Naive thymus-derived CD4-positive, alpha-beta T cell (primary cell): ENCODE results near the gene ZKSCAN1. TPM values are rescaled to one million over a fixed set of nuclear protein-coding genes. Genes with fewer than 3 reads are reported as not detected.

Source experiments
- ATAC-seq: fragments of 150-1000 bp; cut with Tn5 transposase; 2 replicates; pipeline ENCODE4 v1.10.0; 2021; ENCODE audit warnings: mild to moderate bottlenecking, moderate library complexity
- CTCF ChIA-PET: fragments of 350-600 bp; sonication (Branson Sonifier 250); formaldehyde crosslinking; loops from one replicate; lab custom pipeline; 2021; ENCODE audit warnings: antibody characterized with exemption; lab: Charles Lee
- POLR2A ChIA-PET: fragments of 350-600 bp; sonication (Branson Sonifier 250); formaldehyde crosslinking; loops from one replicate; lab custom pipeline; 2021; ENCODE audit warnings: antibody characterized with exemption, inconsistent platforms; lab: Charles Lee
- DNase-seq, 9 donors: peaks; one replicate each; pipeline versions ENCODE4 v3.0.0 to v3.0.0-alpha.2; 2020 to 2022; ENCODE audit warnings: mixed read lengths in 1 of 9
- H3K27ac ChIP-seq: one replicate; pipeline ENCODE4 v1.7.0; 2013; ENCODE audit warnings: mild to moderate bottlenecking, low read depth, low read length, moderate library complexity
- H3K27me3 ChIP-seq, 2 donors: one replicate each; pipeline ENCODE4 v1.7.0; 2013; ENCODE audit warnings: low read length in 2 of 2, mild to moderate bottlenecking in 2 of 2, moderate library complexity in 2 of 2; ENCODE audit not compliant: control insufficient read depth in 2 of 2, insufficient read depth in 2 of 2
- H3K36me3 ChIP-seq, 3 experiments: 1 replicate in 2 of 3; 2 replicates in 1 of 3; pipeline ENCODE4 v1.7.0; 2013; ENCODE audit warnings: low read length in 3 of 3, mild to moderate bottlenecking in 3 of 3, moderate library complexity in 1 of 3; ENCODE audit not compliant: insufficient read depth in 3 of 3, control insufficient read depth in 2 of 3
- H3K4me1 ChIP-seq, 2 donors: one replicate each; pipeline ENCODE4 v1.7.0; 2013; ENCODE audit warnings: low read length in 2 of 2, mild to moderate bottlenecking in 2 of 2, moderate library complexity in 1 of 2; ENCODE audit not compliant: control insufficient read depth in 2 of 2, insufficient read depth in 2 of 2
- H3K4me3 ChIP-seq: 2 replicates; pipeline ENCODE4 v1.7.0; 2013; ENCODE audit warnings: mild to moderate bottlenecking, low read length
- H3K9me3 ChIP-seq, 3 experiments: 1 replicate in 2 of 3; 2 replicates in 1 of 3; pipeline ENCODE4 v1.7.0; 2013; ENCODE audit warnings: low read length in 3 of 3; ENCODE audit not compliant: control insufficient read depth in 2 of 3
- H3K27ac Mint-ChIP-seq, 9 donors: one replicate each; pipeline ENCODE4 v1.8.0; 2020 to 2022; ENCODE audit warnings: mixed read lengths in 9 of 9, mild to moderate bottlenecking in 8 of 9, moderate library complexity in 5 of 9, inconsistent platforms in 2 of 9
- H3K27me3 Mint-ChIP-seq, 5 donors: one replicate each; pipeline ENCODE4 v1.8.0; 2021 to 2022; ENCODE audit warnings: mixed read lengths in 5 of 5, mild to moderate bottlenecking in 1 of 5
- H3K36me3 Mint-ChIP-seq, 5 donors: one replicate each; pipeline ENCODE4 v1.8.0; 2020 to 2022; ENCODE audit warnings: mixed read lengths in 5 of 5, mild to moderate bottlenecking in 3 of 5, inconsistent platforms in 1 of 5
- H3K4me1 Mint-ChIP-seq, 7 donors: one replicate each; pipeline ENCODE4 v1.8.0; 2020 to 2022; ENCODE audit warnings: mixed read lengths in 7 of 7, mild to moderate bottlenecking in 3 of 7, inconsistent platforms in 1 of 7
- H3K4me3 Mint-ChIP-seq, 10 donors: one replicate each; pipeline ENCODE4 v1.8.0; 2020 to 2022; ENCODE audit warnings: mild to moderate bottlenecking in 10 of 10, mixed read lengths in 10 of 10, moderate library complexity in 6 of 10, inconsistent platforms in 2 of 10
- H3K9me3 Mint-ChIP-seq, 11 donors: one replicate each; pipeline ENCODE4 v1.8.0; 2020 to 2022; ENCODE audit warnings: mixed read lengths in 11 of 11, mild to moderate bottlenecking in 4 of 11, inconsistent platforms in 1 of 11, moderate library complexity in 1 of 11
- intact Hi-C, 2 donors: fragments of 100-400 bp; cut with micrococcal nuclease; formaldehyde crosslinking; loops; one replicate each; pipeline ENCODE4 v1.15.1; 2023
- polyA plus RNA-seq, 2 donors: library from polyadenylated mRNA; unstranded; fragments of 300-500 nt; fragmentation: Illumina TruSeq; gene quantifications; one replicate each; pipeline ENCODE4 v1.2.3, GENCODE V29; 2021
- total RNA-seq, 6 experiments: library from RNA in 5 of 6; stranded (reverse) in 5 of 6; gene quantifications; 1 replicate in 5 of 6; 2 replicates in 1 of 6; pipeline ENCODE4 v1.2.3 and lab custom pipeline; 2021 to 2026

Gene ZKSCAN1
- total and polyA plus RNA-seq, 7 experiments from 2014 or later, result 47.0 to 103 (median 57.5) TPM

- Mint-ChIP-seq H3K36me3 (peaks cover 0 to 43% (median 21%) of the 10 kb centered on the region in 5 donors), H3K27me3 (no peaks in the 10 kb centered on the region), H3K4me1 (peaks cover 0 to 5% (median 0%) of the 10 kb centered on the region in 7 donors), H3K27ac (no peak overlapping the region), H3K4me3 (no peak overlapping the region), H3K9me3 (peaks cover 0 to 7% (median 0%) of the 10 kb centered on the region in 11 donors)
- ChIA-PET POLR2A (no interaction called here), CTCF (interaction anchor here (0.6 to 1.4 kb wide), 3 partner anchors 10 to 132 kb away, joined by 3 to 7 read pairs (median 4); no protein-coding TSS in a partner anchor)
- no peak overlapping the region for H3K4me3 ChIP-seq
- intact Hi-C loops, result no loop called here
- no peaks in the 10 kb centered on the region for H3K27me3 ChIP-seq
- DNase-seq (no peak), ATAC-seq (no peak)
- no peak overlapping the region for H3K27ac ChIP-seq
- H3K36me3 ChIP-seq, result peaks cover 0 to 28% (median 0%) of the 10 kb centered on the region in 3 experiments
- no peaks in the 10 kb centered on the region for H3K4me1 ChIP-seq
- H3K9me3 ChIP-seq, result no peaks in the 10 kb centered on the region
Observed at GRCh38 chr7:100064162-100064561, 48.8 kb downstream of the ZKSCAN1 start.

- no peaks in the 10 kb centered on the region for H3K27me3 ChIP-seq
- no peaks in the 10 kb centered on the region for H3K4me1 ChIP-seq
- H3K36me3 Mint-ChIP-seq, result peaks cover 2 to 50% (median 30%) of the 10 kb centered on the region in 5 donors
- no peak for ATAC-seq
- no peak overlapping the region for H3K27ac ChIP-seq
- H3K36me3 ChIP-seq, result peaks cover 4 to 36% (median 6%) of the 10 kb centered on the region in 3 experiments
- H3K4me1 Mint-ChIP-seq, result peaks cover 0 to 2% (median 0%) of the 10 kb centered on the region in 7 donors
- peak overlapping the region in 1 of 9 donors; percentile 48 for H3K27ac Mint-ChIP-seq
- H3K9me3 ChIP-seq, result peaks cover 0 to 11% (median 3%) of the 10 kb centered on the region in 3 experiments
- no peak for DNase-seq
- intact Hi-C loops, result no loop called here
- H3K4me3 ChIP-seq, result no peak overlapping the region
- peaks cover 0 to 19% (median 6%) of the 10 kb centered on the region in 11 donors for H3K9me3 Mint-ChIP-seq
- ChIA-PET POLR2A (no interaction called here), CTCF (no interaction called here)
- no peak overlapping the region for H3K4me3 Mint-ChIP-seq
- H3K27me3 Mint-ChIP-seq, result no peaks in the 10 kb centered on the region
Observed at GRCh38 chr7:100065452-100066186, 50.2 kb downstream of the ZKSCAN1 start.

GRCh38 chr7:100066953-100067352 is 51.6 kb downstream of the ZKSCAN1 start:
- Histone ChIP-seq H3K9me3 (peaks cover 0 to 24% (median 15%) of the 10 kb centered on the region in 3 experiments), H3K4me3 (no peak overlapping the region), H3K4me1 (no peaks in the 10 kb centered on the region), H3K27me3 (no peaks in the 10 kb centered on the region), H3K27ac (no peak overlapping the region), H3K36me3 (peaks cover 13 to 43% (median 15%) of the 10 kb centered on the region in 3 experiments)
- peaks cover under 1 to 32% (median 18%) of the 10 kb centered on the region in 11 donors for H3K9me3 Mint-ChIP-seq
- POLR2A ChIA-PET, result no interaction called here
- H3K4me1 Mint-ChIP-seq, result no peaks in the 10 kb centered on the region
- CTCF ChIA-PET, result interaction anchor here (0.6 kb wide), 1 partner anchor 61 kb away, joined by 4 read pairs; no protein-coding TSS in a partner anchor
- no peak overlapping the region for H3K4me3 Mint-ChIP-seq
- H3K27ac Mint-ChIP-seq, result no peak overlapping the region
- no peak for ATAC-seq
- peaks cover 14 to 58% (median 44%) of the 10 kb centered on the region in 5 donors for H3K36me3 Mint-ChIP-seq
- no peaks in the 10 kb centered on the region for H3K27me3 Mint-ChIP-seq
- DNase-seq, result no peak
- intact Hi-C loops, result no loop called here

- Histone ChIP-seq H3K4me3 (no peak overlapping the region), H3K27ac (no peak overlapping the region), H3K9me3 (peaks cover 0 to 37% (median 15%) of the 10 kb centered on the region in 3 experiments), H3K36me3 (peaks cover 26 to 57% (median 34%) of the 10 kb centered on the region in 3 experiments), H3K27me3 (no peaks in the 10 kb centered on the region), H3K4me1 (no peaks in the 10 kb centered on the region)
- ChIA-PET POLR2A (interaction anchor here (0.6 to 1.5 kb wide), 4 partner anchors 11 to 514 kb away, joined by 3 to 6 read pairs (median 4); no protein-coding TSS in a partner anchor), CTCF (no interaction called here)
- H3K4me3 Mint-ChIP-seq, result no peak overlapping the region
- intact Hi-C loops, result no loop called here
- peaks cover 25 to 73% (median 64%) of the 10 kb centered on the region in 5 donors for H3K36me3 Mint-ChIP-seq
- ATAC-seq (no peak), DNase-seq (no peak)
- peaks cover 7 to 48% (median 26%) of the 10 kb centered on the region in 11 donors for H3K9me3 Mint-ChIP-seq
- no peaks in the 10 kb centered on the region for H3K27me3 Mint-ChIP-seq
- H3K4me1 Mint-ChIP-seq, result no peaks in the 10 kb centered on the region
- no peak overlapping the region for H3K27ac Mint-ChIP-seq
Observed at GRCh38 chr7:100069991-100070390, 54.6 kb downstream of the ZKSCAN1 start.

GRCh38 chr7:100071018-100071723 is 55.8 kb downstream of the ZKSCAN1 start:
- intact Hi-C loops, result no loop called here
- no peak overlapping the region for H3K4me3 ChIP-seq
- ChIA-PET CTCF (interaction anchor here (0.5 kb wide), 1 partner anchor 45 kb away, joined by 4 read pairs; no protein-coding TSS in a partner anchor), POLR2A (interaction anchor here (1.0 to 1.5 kb wide), 4 partner anchors 10 to 56 kb away, joined by 3 to 6 read pairs (median 4); partner anchors contain the start of gene ZNF3)
- no peak overlapping the region for H3K27ac ChIP-seq
- ATAC-seq (no peak), DNase-seq (no peak)
- peaks cover 0 to 37% (median 15%) of the 10 kb centered on the region in 3 experiments for H3K9me3 ChIP-seq
- peaks cover 26 to 69% (median 39%) of the 10 kb centered on the region in 3 experiments for H3K36me3 ChIP-seq
- no peaks in the 10 kb centered on the region for H3K27me3 Mint-ChIP-seq
- H3K4me3 Mint-ChIP-seq, result no peak overlapping the region
- peaks cover 30 to 78% (median 70%) of the 10 kb centered on the region in 5 donors for H3K36me3 Mint-ChIP-seq
- H3K4me1 ChIP-seq, result no peaks in the 10 kb centered on the region
- no peaks in the 10 kb centered on the region for H3K27me3 ChIP-seq
- peak overlapping the region in 1 of 9 donors; percentile 49 for H3K27ac Mint-ChIP-seq
- peaks cover 0 to 4% (median 0%) of the 10 kb centered on the region in 7 donors for H3K4me1 Mint-ChIP-seq
- H3K9me3 Mint-ChIP-seq, result peaks cover 7 to 48% (median 26%) of the 10 kb centered on the region in 11 donors

GRCh38 chr7:100072462-100072861 is 57.1 kb downstream of the ZKSCAN1 start:
- no peak for DNase-seq
- CTCF ChIA-PET, result no interaction called here
- H3K9me3 Mint-ChIP-seq, result peaks cover 7 to 46% (median 27%) of the 10 kb centered on the region in 11 donors

More at GRCh38 chr7:100072462-100072861, 57.1 kb downstream of the ZKSCAN1 start:
- Histone ChIP-seq H3K9me3 (peaks cover 0 to 37% (median 15%) of the 10 kb centered on the region in 3 experiments), H3K4me1 (no peaks in the 10 kb centered on the region), H3K27me3 (no peaks in the 10 kb centered on the region), H3K27ac (no peak overlapping the region), H3K4me3 (no peak overlapping the region), H3K36me3 (peaks cover 30 to 79% (median 39%) of the 10 kb centered on the region in 3 experiments)
- peaks cover 32 to 83% (median 78%) of the 10 kb centered on the region in 5 donors for H3K36me3 Mint-ChIP-seq
- peaks cover 0 to 5% (median 4%) of the 10 kb centered on the region in 7 donors for H3K4me1 Mint-ChIP-seq
- no peak overlapping the region for H3K27ac Mint-ChIP-seq
- H3K4me3 Mint-ChIP-seq, result no peak overlapping the region
- no peak for ATAC-seq
- intact Hi-C loops, result no loop called here
- no peaks in the 10 kb centered on the region for H3K27me3 Mint-ChIP-seq
- POLR2A ChIA-PET, result interaction anchor here (0.8 to 1.1 kb wide), 2 partner anchors 32 to 58 kb away, joined by 3 to 4 read pairs; no protein-coding TSS in a partner anchor
